ENCODE data around the gene EEPD1. TPM values are rescaled to one million over a fixed set of nuclear protein-coding genes. Genes with fewer than 3 reads are reported as not detected.
A peak's percentile ranks its signal among the peaks of the same experiment; 100 is the strongest.

Gene EEPD1
- polyA plus RNA-seq, 1 of the 3 experiments (the other 2 are of a cell fraction) = 5.0 TPM

GRCh38 chr7:36207451-36208291 lies 54.6 kb downstream of the EEPD1 start:
- H3K9me2 ChIP-seq = no peaks in the 10 kb centered on the region
- peak overlapping the region; percentile 18; the same call in 1 of the 2 replicates for H3K9ac ChIP-seq
- TF ChIP-seq CTCF (IDR thresholded peaks at IDR 0.05) = peak; percentile 29; the same call in 1 of the 2 replicates
- peak; percentile 26; the same call in 1 of the 2 replicates for TF ChIP-seq JUND (IDR thresholded peaks at IDR 0.05)
- TF ChIP-seq SMC3 (IDR thresholded peaks at IDR 0.05; ENCODE audit: low read depth, low read length) = no peak
- TF ChIP-seq RCOR1 (IDR thresholded peaks at IDR 0.05; ENCODE audit: low read length) = no peak
- TF ChIP-seq TCF12 (IDR thresholded peaks at IDR 0.05) = 0 out of 2 replicates have a peak, but pooled peaks have one; percentile 13
- TF ChIP-seq NRF1 (IDR thresholded peaks at IDR 0.05; ENCODE audit: low read depth, low read length) = no peak
- no peak for TF ChIP-seq RFX5 (IDR thresholded peaks at IDR 0.05; ENCODE audit: low read length)
- peak; percentile 62; the same call in 1 of the 2 replicates for TF ChIP-seq RXRA (IDR thresholded peaks at IDR 0.05; ENCODE audit: borderline replicate concordance, low read depth)
- no peak for TF ChIP-seq MAX (IDR thresholded peaks at IDR 0.05; ENCODE audit: low read depth)
- H3K4me1 ChIP-seq (ENCODE audit: control insufficient read depth in 1 of 2, insufficient read depth in 2 of 2, low read depth in 1 of 2, low read length in 1 of 2) = peaks cover 18 to 58% of the 10 kb centered on the region in 2 experiments; a peak in 3 of 4 replicates
- POLR2A ChIA-PET = no interaction called here
- no peaks in the 10 kb centered on the region for H4K20me1 ChIP-seq (ENCODE audit: insufficient read depth)
- H3K36me3 ChIP-seq (replicated peaks in 1 of 2; ENCODE audit: control insufficient read depth in 1 of 2, insufficient read depth in 2 of 2, low read length in 1 of 2) = no peaks in the 10 kb centered on the region
- CTCF ChIA-PET = interaction anchor here (1.5 to 2.1 kb wide), 2 partner anchors 16 to 223 kb away, joined by 5 read pairs; no protein-coding TSS in a partner anchor
- peak overlapping the region; percentile 30 for H3K4me2 ChIP-seq
- no peaks in the 10 kb centered on the region for H3K27me3 ChIP-seq (ENCODE audit: insufficient read depth)
- peak overlapping the region; percentile 32 to 87; a peak in 3 of 4 replicates for H3K27ac ChIP-seq (ENCODE audit: low read depth in 2 of 2, low read length in 1 of 2)
- WGBS (ENCODE audit: low lambda C conversion rate) = 66% methylated on average over 9 of the region's 10 CpGs
- peak overlapping the region; percentile 38 for H2AFZ ChIP-seq (ENCODE audit: low read depth)
- H3K4me3 ChIP-seq (ENCODE audit: low read depth in 2 of 2, low read length in 1 of 2) = no peak overlapping the region
- H3F3A ChIP-seq (replicated peaks; ENCODE audit: insufficient read depth) = no peaks in the 10 kb centered on the region
- no peaks in the 10 kb centered on the region for H3K9me3 ChIP-seq
- no peaks in the 10 kb centered on the region for H3K79me2 ChIP-seq (ENCODE audit: insufficient read depth)
- DNase-seq = peak; percentile 60

GRCh38 chr7:36208426-36208825 lies 55.4 kb downstream of the EEPD1 start:
- Histone ChIP-seq H3K9me2 (no peaks in the 10 kb centered on the region), H3K27ac (ENCODE audit: low read depth in 2 of 2, low read length in 1 of 2) (peak overlapping the region; percentile 32 to 87; a peak in 2 of 4 replicates), H3K27me3 (ENCODE audit: insufficient read depth) (no peaks in the 10 kb centered on the region), H3F3A (replicated peaks; ENCODE audit: insufficient read depth) (no peaks in the 10 kb centered on the region), H3K4me1 (ENCODE audit: control insufficient read depth in 1 of 2, insufficient read depth in 2 of 2, low read depth in 1 of 2, low read length in 1 of 2) (peaks cover 18 to 51% of the 10 kb centered on the region in 2 experiments; a peak in 3 of 4 replicates), H3K4me3 (ENCODE audit: low read depth in 2 of 2, low read length in 1 of 2) (no peak overlapping the region), H3K9ac (peak overlapping the region; percentile 18; the same call in 1 of the 2 replicates), H4K20me1 (ENCODE audit: insufficient read depth) (no peaks in the 10 kb centered on the region), H3K79me2 (ENCODE audit: insufficient read depth) (no peaks in the 10 kb centered on the region), H3K4me2 (peak overlapping the region; percentile 30; the same call in 1 of the 2 replicates), H3K36me3 (replicated peaks in 1 of 2; ENCODE audit: control insufficient read depth in 1 of 2, insufficient read depth in 2 of 2, low read length in 1 of 2) (no peaks in the 10 kb centered on the region), H2AFZ (ENCODE audit: low read depth) (no peak overlapping the region), H3K9me3 (no peaks in the 10 kb centered on the region)
- no peak for DNase-seq
- POLR2A ChIA-PET = no interaction called here
- CTCF ChIA-PET = interaction anchor here (1.2 to 2.1 kb wide), 2 partner anchors 17 to 50 kb away, joined by 3 to 5 read pairs; no protein-coding TSS in a partner anchor
- TF ChIP-seq RAD21 (IDR thresholded peaks at IDR 0.05; ENCODE audit: low read length) (0 out of 2 replicates have a peak, but pooled peaks have one; percentile 3), ELF1 (IDR thresholded peaks at IDR 0.05) (no peak)

Measured in SK-N-SH (cell line).